Activated CD4-positive, alpha-beta T cell treated with anti-CD3 and anti-CD28 coated beads, Interleukin-2, amount 50 U/mL, for 48 hours (primary cell): ENCODE data around the gene MC1R.
A peak's percentile ranks its signal among the peaks of the same experiment; 100 is the strongest.
"Not testable (repeated sequence)": the region's sequence is repeated elsewhere in the genome, so short reads cannot be mapped to it uniquely, and the experiment has no call there.

Source experiments
- DNase-seq, 2 experiments: peaks; one replicate each; pipeline ENCODE4 v3.0.0-alpha.2; 2020

Gene MC1R

GRCh38 chr16:89914642-89915285, 3.9 kb upstream of the MC1R start:
- not testable (repeated sequence) for DNase-seq

GRCh38 chr16:89915303-89916232, 3.1 kb upstream of the MC1R start:
- no peak for DNase-seq

- peak; percentile 81 to 85 for DNase-seq
Observed at GRCh38 chr16:89917773-89918452, 749 bp upstream of the MC1R start.

GRCh38 chr16:89919535-89920406, 1.1 kb downstream of the MC1R start:
- DNase-seq: no peak

GRCh38 chr16:89920723-89921122, 2.1 kb downstream of the MC1R start:
- no peak for DNase-seq

GRCh38 chr16:89921131-89921701, 2.6 kb downstream of the MC1R start:
- no peak for DNase-seq

GRCh38 chr16:89921702-89922476, 3.2 kb downstream of the MC1R start:
- peak in 1 of 2 experiments; percentile 37 for DNase-seq

GRCh38 chr16:89922477-89922883, 3.8 kb downstream of the MC1R start:
- peak; percentile 38 to 46 for DNase-seq

GRCh38 chr16:89922884-89923639, 4.4 kb downstream of the MC1R start, which contains the start of gene TUBB3:
TSS of gene TUBB3 (plus strand) at chr16:89923342. CDS start at chr16:89923402, 60 bp downstream.
- DNase-seq: peak; percentile 52 to 59

GRCh38 chr16:89923640-89924296, 5.1 kb downstream of the MC1R start:
- DNase-seq: no peak

- DNase-seq: peak in 1 of 2 experiments; percentile 37
Observed at GRCh38 chr16:89924297-89924924, 5.7 kb downstream of the MC1R start.

- DNase-seq: no peak
Observed at GRCh38 chr16:89924925-89925307, 6.3 kb downstream of the MC1R start.

- DNase-seq: no peak
Observed at GRCh38 chr16:89925596-89926079, 7.0 kb downstream of the MC1R start.

- no peak for DNase-seq
Observed at GRCh38 chr16:89931305-89931896, 12.7 kb downstream of the MC1R start.

- no peak for DNase-seq
Observed at GRCh38 chr16:89931964-89932363, 13.3 kb downstream of the MC1R start.

GRCh38 chr16:89934019-89934418, 15.4 kb downstream of the MC1R start:
- not testable (repeated sequence) for DNase-seq

- no peak for DNase-seq
Observed at GRCh38 chr16:89934611-89935553, 16.2 kb downstream of the MC1R start.
